ENCODE results near the gene RABGGTA. TPM values are rescaled to one million over a fixed set of nuclear protein-coding genes. Genes with fewer than 3 reads are reported as not detected.

RABGGTA gene
- total and polyA plus RNA-seq, 10 of the 15 experiments (the other 5 are each of a cell fraction or from before 2014, with no cell fraction given): 19.1 to 75.6 (median 46.9) TPM

DNA sequence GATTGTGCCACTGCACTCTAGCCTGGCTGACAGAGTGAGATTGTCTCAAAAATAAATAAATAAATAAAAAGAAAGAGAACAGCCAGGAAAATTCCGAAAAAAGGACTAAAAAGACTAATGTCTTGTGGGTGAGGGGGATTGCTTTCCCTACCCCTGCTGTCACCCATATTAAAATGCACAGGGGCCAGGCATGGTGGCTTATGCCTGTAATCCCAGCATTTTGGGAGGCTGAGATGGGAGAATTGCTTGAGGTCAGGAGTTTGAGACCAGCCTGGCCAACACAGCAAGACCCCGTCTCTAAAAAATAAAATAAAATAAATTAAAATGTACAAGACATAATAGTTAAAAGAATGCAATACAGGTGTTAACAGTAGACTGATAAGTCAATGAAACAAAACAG is 22.1 kb upstream of the RABGGTA start (continued):
- TF ChIP-seq ZSCAN29 (IDR thresholded peaks at IDR 0.05): no peak
- TF ChIP-seq, protein P1, sequence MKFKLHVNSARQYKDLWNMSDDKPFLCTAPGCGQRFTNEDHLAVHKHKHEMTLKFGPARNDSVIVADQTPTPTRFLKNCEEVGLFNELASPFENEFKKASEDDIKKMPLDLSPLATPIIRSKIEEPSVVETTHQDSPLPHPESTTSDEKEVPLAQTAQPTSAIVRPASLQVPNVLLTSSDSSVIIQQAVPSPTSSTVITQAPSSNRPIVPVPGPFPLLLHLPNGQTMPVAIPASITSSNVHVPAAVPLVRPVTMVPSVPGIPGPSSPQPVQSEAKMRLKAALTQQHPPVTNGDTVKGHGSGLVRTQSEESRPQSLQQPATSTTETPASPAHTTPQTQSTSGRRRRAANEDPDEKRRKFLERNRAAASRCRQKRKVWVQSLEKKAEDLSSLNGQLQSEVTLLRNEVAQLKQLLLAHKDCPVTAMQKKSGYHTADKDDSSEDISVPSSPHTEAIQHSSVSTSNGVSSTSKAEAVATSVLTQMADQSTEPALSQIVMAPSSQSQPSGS (IDR thresholded peaks at IDR 0.05; ENCODE audit: low read length): no peak

DNA sequence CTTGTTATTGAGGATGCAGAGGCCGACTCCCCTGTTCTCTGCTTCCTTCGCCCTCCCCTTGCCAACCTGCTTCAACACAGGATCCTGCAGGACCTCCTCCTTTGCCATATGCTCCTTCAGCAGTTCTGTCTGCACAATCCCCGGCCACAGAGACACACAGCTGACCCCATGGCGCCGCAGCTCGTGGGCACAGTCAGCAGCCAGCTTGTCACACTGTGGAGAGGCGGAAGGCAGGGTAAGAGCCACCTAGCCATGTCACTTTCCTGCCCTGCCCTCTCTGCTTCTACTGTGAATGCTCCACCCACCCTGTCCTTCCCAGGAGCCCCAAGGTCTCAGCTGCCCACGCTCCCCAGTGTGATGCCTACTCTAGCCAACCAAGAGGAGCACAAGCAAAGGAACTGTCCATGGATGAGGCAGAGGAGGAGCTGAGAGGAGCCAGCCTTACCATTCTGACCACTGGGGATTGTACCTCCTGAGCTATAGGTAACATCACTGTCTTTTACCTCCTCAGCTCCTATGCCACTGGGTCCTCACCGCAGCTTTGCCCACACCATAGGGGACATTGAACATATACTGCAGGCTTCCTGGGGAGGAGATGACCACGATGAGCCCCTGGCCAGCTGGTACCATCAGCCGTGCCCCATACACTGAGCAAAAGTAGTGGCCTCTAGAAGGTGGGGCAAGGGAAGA is 20.9 kb upstream of the RABGGTA start:
- no peak for ATAC-seq

More for the DNA sequence above, 20.9 kb upstream of the RABGGTA start:
- ChIA-PET CTCF (interaction anchor here (0.6 to 13.4 kb wide), 6 partner anchors 10 to 76 kb away, joined by 3 to 269 read pairs (median 9); partner anchors contain the start of genes CIDEB, MDP1, RABGGTA and TINF2), POLR2A (interaction anchor here (0.5 to 1.7 kb wide), 7 partner anchors 12 to 93 kb away, joined by 3 to 4 read pairs (median 3); partner anchors contain the start of gene TINF2), RAD21 (ENCODE audit: unreplicated experiment) (interaction anchor here (1.0 to 1.5 kb wide), 3 partner anchors 16 to 50 kb away, joined by 3 to 9 read pairs (median 4); partner anchors contain the start of genes CIDEB and TINF2), SMC1A (ENCODE audit: uncharacterized antibody, unreplicated experiment) (interaction anchor here (0.6 to 3.0 kb wide), 7 partner anchors 13 to 572 kb away, joined by 3 to 14 read pairs (median 5); partner anchors contain the start of genes CHMP4A, RABGGTA and TINF2)
- Histone ChIP-seq H3K4me3 (no peak overlapping the region), H3K27me3 (replicated peaks in 1 of 2; ENCODE audit: control insufficient read depth in 2 of 2, insufficient read depth in 2 of 2, low read length in 1 of 2) (no peaks in the 10 kb centered on the region), H4K20me1 (ENCODE audit: control insufficient read depth, insufficient read depth) (no peaks in the 10 kb centered on the region), H2AFZ (ENCODE audit: control insufficient read depth, low read depth, low read length) (no peak overlapping the region), H3K36me3 (ENCODE audit: control insufficient read depth in 2 of 2, insufficient read depth in 2 of 2, low read length in 1 of 2) (peaks cover 13 to 37% of the 10 kb centered on the region in 2 experiments), H3K79me2 (ENCODE audit: control insufficient read depth, insufficient read depth, low read length) (no peaks in the 10 kb centered on the region; the same call in 1 of the 2 replicates), H3K4me1 (ENCODE audit: control insufficient read depth, insufficient read depth, low read length) (peaks cover 26% of the 10 kb centered on the region), H3K27ac (ENCODE audit: control insufficient read depth, insufficient read depth) (no peak overlapping the region), H3K9me3 (replicated peaks; ENCODE audit: control insufficient read depth, insufficient read depth, low read length) (no peaks in the 10 kb centered on the region), H3K4me2 (ENCODE audit: control insufficient read depth, insufficient read depth) (no peak overlapping the region), H3K9ac (ENCODE audit: control insufficient read depth, insufficient read depth, low read length) (no peak overlapping the region)
- no TSS peak for BruUV-seq (replicated peaks)
- intact Hi-C loops (cut with micrococcal nuclease; ENCODE audit: unreplicated experiment) (no loop called here), in situ Hi-C loops (cut with MboI) (no loop called here)
- 90% methylated on average over 11 of the region's 11 CpGs for WGBS (ENCODE audit: insufficient coverage, insufficient replicate concordance, low lambda C conversion rate, missing lambda C conversion rate)
- no peak for FAIRE-seq
- TF ChIP-seq, protein P2, sequence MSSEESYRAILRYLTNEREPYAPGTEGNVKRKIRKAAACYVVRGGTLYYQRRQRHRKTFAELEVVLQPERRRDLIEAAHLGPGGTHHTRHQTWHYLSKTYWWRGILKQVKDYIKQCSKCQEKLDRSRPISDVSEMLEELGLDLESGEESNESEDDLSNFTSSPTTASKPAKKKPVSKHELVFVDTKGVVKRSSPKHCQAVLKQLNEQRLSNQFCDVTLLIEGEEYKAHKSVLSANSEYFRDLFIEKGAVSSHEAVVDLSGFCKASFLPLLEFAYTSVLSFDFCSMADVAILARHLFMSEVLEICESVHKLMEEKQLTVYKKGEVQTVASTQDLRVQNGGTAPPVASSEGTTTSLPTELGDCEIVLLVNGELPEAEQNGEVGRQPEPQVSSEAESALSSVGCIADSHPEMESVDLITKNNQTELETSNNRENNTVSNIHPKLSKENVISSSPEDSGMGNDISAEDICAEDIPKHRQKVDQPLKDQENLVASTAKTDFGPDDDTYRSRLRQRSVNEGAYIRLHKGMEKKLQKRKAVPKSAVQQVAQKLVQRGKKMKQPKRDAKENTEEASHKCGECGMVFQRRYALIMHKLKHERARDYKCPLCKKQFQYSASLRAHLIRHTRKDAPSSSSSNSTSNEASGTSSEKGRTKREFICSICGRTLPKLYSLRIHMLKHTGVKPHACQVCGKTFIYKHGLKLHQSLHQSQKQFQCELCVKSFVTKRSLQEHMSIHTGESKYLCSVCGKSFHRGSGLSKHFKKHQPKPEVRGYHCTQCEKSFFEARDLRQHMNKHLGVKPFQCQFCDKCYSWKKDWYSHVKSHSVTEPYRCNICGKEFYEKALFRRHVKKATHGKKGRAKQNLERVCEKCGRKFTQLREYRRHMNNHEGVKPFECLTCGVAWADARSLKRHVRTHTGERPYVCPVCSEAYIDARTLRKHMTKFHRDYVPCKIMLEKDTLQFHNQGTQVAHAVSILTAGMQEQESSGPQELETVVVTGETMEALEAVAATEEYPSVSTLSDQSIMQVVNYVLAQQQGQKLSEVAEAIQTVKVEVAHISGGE (CRISPR knock-in tag; IDR thresholded peaks at IDR 0.05): no peak
- TF ChIP-seq, protein P3, sequence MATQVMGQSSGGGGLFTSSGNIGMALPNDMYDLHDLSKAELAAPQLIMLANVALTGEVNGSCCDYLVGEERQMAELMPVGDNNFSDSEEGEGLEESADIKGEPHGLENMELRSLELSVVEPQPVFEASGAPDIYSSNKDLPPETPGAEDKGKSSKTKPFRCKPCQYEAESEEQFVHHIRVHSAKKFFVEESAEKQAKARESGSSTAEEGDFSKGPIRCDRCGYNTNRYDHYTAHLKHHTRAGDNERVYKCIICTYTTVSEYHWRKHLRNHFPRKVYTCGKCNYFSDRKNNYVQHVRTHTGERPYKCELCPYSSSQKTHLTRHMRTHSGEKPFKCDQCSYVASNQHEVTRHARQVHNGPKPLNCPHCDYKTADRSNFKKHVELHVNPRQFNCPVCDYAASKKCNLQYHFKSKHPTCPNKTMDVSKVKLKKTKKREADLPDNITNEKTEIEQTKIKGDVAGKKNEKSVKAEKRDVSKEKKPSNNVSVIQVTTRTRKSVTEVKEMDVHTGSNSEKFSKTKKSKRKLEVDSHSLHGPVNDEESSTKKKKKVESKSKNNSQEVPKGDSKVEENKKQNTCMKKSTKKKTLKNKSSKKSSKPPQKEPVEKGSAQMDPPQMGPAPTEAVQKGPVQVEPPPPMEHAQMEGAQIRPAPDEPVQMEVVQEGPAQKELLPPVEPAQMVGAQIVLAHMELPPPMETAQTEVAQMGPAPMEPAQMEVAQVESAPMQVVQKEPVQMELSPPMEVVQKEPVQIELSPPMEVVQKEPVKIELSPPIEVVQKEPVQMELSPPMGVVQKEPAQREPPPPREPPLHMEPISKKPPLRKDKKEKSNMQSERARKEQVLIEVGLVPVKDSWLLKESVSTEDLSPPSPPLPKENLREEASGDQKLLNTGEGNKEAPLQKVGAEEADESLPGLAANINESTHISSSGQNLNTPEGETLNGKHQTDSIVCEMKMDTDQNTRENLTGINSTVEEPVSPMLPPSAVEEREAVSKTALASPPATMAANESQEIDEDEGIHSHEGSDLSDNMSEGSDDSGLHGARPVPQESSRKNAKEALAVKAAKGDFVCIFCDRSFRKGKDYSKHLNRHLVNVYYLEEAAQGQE (IDR thresholded peaks at IDR 0.05; ENCODE audit: low read depth, low read length): no peak
- TF ChIP-seq SMAD5 (IDR thresholded peaks at IDR 0.05; ENCODE audit: low read depth) (no peak), MXI1 (IDR thresholded peaks at IDR 0.05; ENCODE audit: low read depth, low read length) (no peak), WRNIP1 (IDR thresholded peaks at IDR 0.05; ENCODE audit: borderline replicate concordance, low read depth, low read length) (no peak), CREM (IDR thresholded peaks at IDR 0.05; ENCODE audit: low read depth) (no peak), SMAD1 (IDR thresholded peaks at IDR 0.05; ENCODE audit: low read depth, partially characterized antibody) (no peak), DPF2 (IDR thresholded peaks at IDR 0.05) (no peak), YY1 (IDR thresholded peaks at IDR 0.05; ENCODE audit: low read depth, low read length) (no peak), RAD51 (IDR thresholded peaks at IDR 0.05) (no peak)
- no peak for DNase-seq (ENCODE audit: low read depth, low spot score)

All from GM12878 (cell line).